ENCODE results near the gene ESR1.
"Not testable (repeated sequence)": the region's sequence is repeated elsewhere in the genome, so short reads cannot be mapped to it uniquely, and the experiment has no call there.

Gene ESR1

GRCh38 chr6:152099446-152100182 lies 292.1 kb downstream of the ESR1 start:
- no peak for DNase-seq

GRCh38 chr6:152100183-152100618 lies 292.7 kb downstream of the ESR1 start:
- no peak for DNase-seq

- no peak for DNase-seq
Observed at GRCh38 chr6:152107973-152108372, 300.5 kb downstream of the ESR1 start.

GRCh38 chr6:152110886-152111820 lies 303.7 kb downstream of the ESR1 start:
- DNase-seq, result no peak

- no peak for DNase-seq
Observed at GRCh38 chr6:152112491-152113261, 305.2 kb downstream of the ESR1 start.

- no peak for DNase-seq
Observed at GRCh38 chr6:152117156-152118133, 310.0 kb downstream of the ESR1 start.

- DNase-seq, result no peak
Observed at GRCh38 chr6:152118224-152118623, 310.7 kb downstream of the ESR1 start.

- no peak for DNase-seq
Observed at GRCh38 chr6:152118678-152119077, 311.2 kb downstream of the ESR1 start.

- DNase-seq, result no peak
Observed at GRCh38 chr6:152119831-152120230, 312.3 kb downstream of the ESR1 start.

- no peak for DNase-seq
Observed at GRCh38 chr6:152121910-152122309, 314.4 kb downstream of the ESR1 start.

- no peak for DNase-seq
Observed at GRCh38 chr6:152122434-152122833, 315.0 kb downstream of the ESR1 start.

GRCh38 chr6:152123076-152123475 lies 315.6 kb downstream of the ESR1 start:
- DNase-seq, result no peak

GRCh38 chr6:152124429-152125074 lies 317.1 kb downstream of the ESR1 start:
- DNase-seq, result no peak

GRCh38 chr6:152127432-152128165 lies 320.1 kb downstream of the ESR1 start:
- no peak for DNase-seq

- no peak for DNase-seq
Observed at GRCh38 chr6:152129691-152130151, 322.2 kb downstream of the ESR1 start.

- no peak for DNase-seq
Observed at GRCh38 chr6:152130441-152130840, 323.0 kb downstream of the ESR1 start.

GRCh38 chr6:152135755-152136448 lies 328.4 kb downstream of the ESR1 start:
- DNase-seq, result no peak

GRCh38 chr6:152136449-152136825 lies 329.0 kb downstream of the ESR1 start:
- DNase-seq, result no peak

- DNase-seq, result not testable (repeated sequence)
Observed at GRCh38 chr6:152138344-152138743, 330.9 kb downstream of the ESR1 start.

- no peak for DNase-seq
Observed at GRCh38 chr6:152142105-152142504, 334.6 kb downstream of the ESR1 start.

Data from activated CD8-positive, alpha-beta memory T cell treated with anti-CD3 and anti-CD28 coated beads, Interleukin-2, amount 50 U/mL, for 48 hours (primary cell).